GM18873 (cell line): ENCODE measurements around the gene DNMT3L.
A peak's percentile ranks its signal among the peaks of the same experiment; 100 is the strongest.
"Not testable (repeated sequence)": the region's sequence is repeated elsewhere in the genome, so short reads cannot be mapped to it uniquely, and the experiment has no call there.

ENCODE experiments used
- ATAC-seq: cut with Tn5 transposase; IDR thresholded peaks from one replicate; pipeline ENCODE4 v1.9.1; 2021; ENCODE audit warnings: mild to moderate bottlenecking, moderate library complexity, moderate number of reproducible peaks; ENCODE audit not compliant: unreplicated experiment, low FRiP score

The DNMT3L gene

DNA sequence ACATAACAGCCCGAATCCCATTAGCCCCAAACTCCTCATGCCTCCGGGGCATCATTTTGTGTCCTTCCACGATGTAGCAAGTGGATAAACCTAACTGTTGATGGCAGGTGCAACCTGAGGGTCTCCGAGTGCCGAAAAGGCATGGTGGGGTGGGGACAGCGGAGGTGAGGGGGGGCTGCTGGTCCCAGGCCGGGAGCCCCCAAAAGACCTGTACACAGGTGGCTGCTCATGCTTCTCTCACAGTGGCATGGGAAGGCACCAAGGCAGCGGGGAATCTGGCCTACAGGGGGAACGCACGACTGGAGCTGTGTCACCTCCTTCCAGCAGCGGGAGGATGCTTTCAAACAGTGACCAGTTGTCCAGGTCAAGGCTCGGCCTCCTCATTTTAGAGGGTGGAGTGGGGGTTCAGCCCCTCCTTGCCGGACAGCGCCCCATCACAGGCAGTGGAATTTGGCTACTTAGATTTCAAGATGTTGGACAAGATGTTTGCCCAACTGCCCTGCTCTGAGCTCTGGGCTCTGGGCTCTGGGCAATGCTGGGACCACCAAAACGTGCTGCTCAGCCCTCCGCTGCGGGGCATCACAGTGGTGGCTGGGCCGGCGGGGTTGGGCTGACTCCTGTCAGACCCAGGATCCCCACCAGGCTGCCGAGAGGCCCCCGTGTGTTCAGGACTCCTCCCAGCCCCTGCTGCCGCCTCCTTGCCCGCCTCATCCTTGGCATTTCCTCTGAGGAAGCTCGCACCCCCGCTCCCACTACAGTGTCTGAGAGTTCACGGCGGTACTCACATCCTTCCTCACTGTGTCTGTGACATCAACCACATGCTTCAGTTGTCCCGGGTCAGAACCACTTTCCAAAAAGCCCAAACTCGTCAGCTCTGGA, 7.6 kb downstream of the DNMT3L start:
- ATAC-seq: no peak

GRCh38 chr21:44249204-44250037, 12.3 kb downstream of the DNMT3L start:
- ATAC-seq: not testable (repeated sequence)

- not testable (repeated sequence) for ATAC-seq
These were observed 13.8 kb downstream of the DNMT3L start for GRCh38 chr21:44247904-44248303.

GRCh38 chr21:44243980-44244379, 17.7 kb downstream of the DNMT3L start:
- ATAC-seq: peak; percentile 42

DNA sequence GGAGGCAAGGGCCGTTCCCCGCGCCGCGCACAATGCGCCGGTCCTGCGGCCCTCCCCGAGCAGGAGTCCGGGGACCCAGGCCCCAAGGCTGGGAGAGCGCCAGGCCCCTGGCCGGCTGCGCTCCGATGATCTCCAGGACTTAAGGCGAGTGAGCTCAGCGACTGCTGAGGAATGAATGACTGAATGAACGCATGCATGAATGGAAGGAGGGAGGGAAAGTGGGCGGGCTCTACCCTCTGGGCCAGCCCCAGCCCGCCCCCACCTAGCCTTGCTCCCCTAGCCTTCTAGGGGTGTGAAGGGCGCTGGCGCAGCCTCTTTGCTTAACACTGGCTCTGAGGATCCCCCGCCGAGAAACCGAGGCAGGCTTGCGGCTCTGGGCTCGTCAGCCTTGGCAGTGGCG, 20.4 kb downstream of the DNMT3L start:
- ATAC-seq: not testable (repeated sequence)

- not testable (repeated sequence) for ATAC-seq
These were observed 20.9 kb downstream of the DNMT3L start, which contains the start of gene ICOSLG for GRCh38 chr21:44240842-44241241. TSS of gene ICOSLG (minus strand) at chr21:44240943. CDS start at chr21:44240817, 126 bp downstream.

GRCh38 chr21:44240353-44240752, 21.3 kb downstream of the DNMT3L start:
- ATAC-seq: not testable (repeated sequence)

DNA sequence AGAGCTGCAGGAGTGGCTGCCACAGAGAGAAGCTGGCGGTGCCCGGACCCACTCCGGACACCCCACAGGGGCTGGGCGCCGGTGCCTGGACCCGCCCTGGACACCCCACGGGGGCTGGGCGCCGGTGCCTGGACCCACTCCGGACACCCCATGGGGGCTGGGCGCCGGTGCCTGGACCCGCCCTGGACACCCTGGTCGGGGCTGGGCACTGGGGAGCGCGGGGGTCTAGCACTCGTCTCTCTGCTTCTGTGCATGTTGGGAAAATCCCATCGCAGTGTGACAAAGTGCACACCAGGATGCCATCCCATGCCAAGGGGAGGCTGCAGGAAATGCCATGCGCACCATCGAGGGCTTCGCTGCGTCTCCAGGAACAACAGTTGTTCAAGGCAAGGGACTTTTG, 32.1 kb downstream of the DNMT3L start:
- not testable (repeated sequence) for ATAC-seq

GRCh38 chr21:44228109-44228508, 33.6 kb downstream of the DNMT3L start:
- ATAC-seq: not testable (repeated sequence)

GRCh38 chr21:44227614-44228013, 34.1 kb downstream of the DNMT3L start:
- ATAC-seq: not testable (repeated sequence)

DNA sequence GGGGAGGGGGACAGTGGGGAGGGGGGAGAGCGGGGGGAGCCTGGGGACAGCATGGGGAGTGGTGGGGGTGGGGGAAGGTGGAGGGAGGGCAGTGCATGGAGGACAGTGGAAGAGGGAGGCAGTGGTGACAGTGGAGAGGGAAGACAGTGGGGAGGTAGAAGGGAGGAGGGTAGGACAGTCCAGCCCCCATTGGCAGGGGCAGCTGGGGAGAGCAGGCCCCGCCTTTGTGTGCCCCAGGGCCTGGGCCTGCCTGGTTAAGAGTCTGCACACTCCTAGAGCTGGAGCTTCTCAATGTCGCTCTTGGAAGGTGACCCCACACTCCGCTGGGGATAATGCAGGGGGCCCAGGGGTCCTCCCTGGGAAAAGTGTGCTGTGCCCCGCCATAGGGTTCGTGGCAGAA, 36.1 kb downstream of the DNMT3L start:
- ATAC-seq: not testable (repeated sequence)

DNA sequence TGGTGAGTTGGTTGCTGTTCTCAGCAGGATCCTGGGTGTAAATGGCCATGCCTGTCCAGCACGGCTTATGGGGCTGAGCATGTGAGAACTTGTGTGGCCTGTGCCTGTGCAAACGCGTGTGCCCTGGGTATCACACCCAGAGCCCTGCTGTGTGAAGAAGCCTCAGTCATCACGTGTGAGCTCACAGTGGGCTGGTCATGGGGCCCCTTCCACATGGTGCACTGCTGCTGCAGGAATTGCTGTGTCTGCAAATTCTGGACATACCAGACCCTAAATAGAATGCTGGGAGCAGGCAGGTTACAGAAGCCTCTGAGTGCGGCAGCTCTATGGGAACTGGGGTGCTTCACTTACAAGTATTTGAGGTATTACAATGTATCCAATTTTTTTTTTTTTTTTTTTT, 38.4 kb downstream of the DNMT3L start:
- not testable (repeated sequence) for ATAC-seq

GRCh38 chr21:44220674-44221073, 41.0 kb downstream of the DNMT3L start:
- not testable (repeated sequence) for ATAC-seq

- not testable (repeated sequence) for ATAC-seq
These were observed 43.2 kb downstream of the DNMT3L start for GRCh38 chr21:44218461-44218860.

GRCh38 chr21:44211978-44212377, 49.7 kb downstream of the DNMT3L start:
- not testable (repeated sequence) for ATAC-seq

DNA sequence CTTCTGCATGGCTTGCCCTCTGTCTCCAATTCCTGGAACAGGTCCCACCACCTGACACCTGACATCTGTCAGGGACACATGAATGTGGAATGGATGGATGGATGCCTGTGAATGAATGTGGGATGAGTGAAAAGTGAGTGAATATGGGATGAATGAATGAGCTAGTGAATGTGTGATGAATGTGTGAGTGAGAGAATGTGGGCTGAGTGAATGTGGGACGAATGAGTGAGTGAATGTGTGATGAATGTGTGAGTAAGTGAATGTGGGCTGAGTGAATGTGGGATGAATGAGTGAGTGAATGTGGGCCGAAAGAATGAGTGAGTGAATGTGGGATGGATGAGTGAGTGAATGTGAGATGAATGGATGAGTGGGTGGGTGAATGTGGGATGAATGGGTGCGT, 50.1 kb downstream of the DNMT3L start:
- not testable (repeated sequence) for ATAC-seq

DNA sequence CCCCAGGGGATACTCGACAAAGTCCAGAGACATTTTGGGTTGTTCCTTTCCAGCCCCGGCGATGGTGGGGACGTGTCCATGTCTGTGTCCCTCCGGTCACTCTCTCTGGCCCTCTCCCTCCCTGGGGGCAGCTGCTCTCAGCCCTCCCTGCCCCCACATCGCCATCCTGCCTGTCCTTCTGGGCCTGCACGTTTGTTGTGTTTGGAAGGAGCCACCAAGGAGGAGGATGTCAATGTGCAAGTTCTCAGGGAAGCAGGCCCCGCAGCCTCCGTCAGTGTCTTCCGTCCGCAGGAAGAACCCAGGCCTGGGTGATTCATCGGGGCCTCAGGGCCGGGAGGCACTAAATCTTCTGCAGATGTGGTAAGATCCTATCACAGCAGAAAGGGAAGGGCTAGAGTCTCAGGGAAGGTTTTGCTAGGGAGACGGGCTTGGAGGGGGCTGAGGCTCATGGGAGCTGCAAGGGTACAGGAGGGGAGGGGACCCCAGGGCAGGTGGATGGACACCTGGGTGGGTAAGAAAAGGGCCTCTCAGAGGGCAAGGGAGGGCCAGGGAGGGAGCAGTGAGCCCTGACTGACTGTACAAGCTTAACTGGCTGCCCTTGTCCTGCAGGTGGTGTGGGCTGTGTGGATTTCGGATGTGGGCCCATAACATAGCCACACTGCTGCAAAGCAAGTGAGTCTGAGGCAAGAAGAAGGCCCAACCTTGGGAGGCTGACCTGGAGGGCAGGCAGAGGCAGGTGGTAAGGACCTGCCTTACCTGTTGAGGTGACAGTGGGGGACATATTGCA, 53.6 kb downstream of the DNMT3L start:
- ATAC-seq: not testable (repeated sequence)

DNA sequence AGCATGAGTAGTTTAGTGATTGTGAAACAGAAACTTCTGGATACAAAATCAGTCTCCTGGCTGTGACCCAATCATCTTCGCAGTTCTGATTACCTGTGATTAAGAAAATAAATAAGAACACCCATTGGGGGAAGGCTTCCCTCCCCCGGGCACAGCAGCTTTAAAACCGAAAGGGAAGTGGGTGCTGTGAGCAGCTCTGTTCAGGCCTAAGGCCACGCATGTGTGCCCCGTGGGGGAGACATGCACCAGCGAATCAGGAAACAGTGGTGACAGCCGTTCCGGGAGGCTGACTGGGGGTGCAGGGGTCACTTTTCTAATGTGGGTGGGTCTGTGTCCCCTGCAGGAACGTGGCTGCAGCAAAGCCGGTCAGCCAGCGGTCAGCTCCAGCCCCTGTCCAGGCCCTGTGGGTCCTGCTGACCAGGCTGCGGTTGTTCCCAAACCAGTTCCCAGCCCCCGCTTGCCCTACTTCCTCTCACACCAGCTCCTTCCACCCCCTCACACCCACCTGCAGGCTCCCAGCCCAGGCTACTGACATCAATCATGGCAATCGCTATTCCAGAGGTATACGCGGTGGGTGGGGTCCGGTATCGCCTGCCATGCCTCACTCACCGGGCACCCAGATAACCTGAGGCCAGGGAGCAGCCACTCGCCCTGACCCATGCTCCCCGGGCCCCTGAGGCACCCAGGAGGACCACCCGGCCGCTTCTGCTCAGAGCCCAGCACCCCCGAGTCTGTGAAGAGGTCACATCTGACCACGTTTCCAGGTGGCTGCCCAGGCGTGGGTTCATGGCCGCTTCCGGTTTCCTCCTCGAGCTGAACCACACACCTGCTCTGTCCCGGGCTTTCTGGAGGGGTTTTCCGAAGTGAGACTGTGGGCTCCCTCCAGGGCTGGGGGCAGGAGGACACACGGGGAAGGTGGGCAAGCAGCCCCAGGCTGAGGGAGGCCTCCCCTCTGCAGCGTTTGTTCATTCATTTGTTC, 54.7 kb downstream of the DNMT3L start:
- ATAC-seq: not testable (repeated sequence)

DNA sequence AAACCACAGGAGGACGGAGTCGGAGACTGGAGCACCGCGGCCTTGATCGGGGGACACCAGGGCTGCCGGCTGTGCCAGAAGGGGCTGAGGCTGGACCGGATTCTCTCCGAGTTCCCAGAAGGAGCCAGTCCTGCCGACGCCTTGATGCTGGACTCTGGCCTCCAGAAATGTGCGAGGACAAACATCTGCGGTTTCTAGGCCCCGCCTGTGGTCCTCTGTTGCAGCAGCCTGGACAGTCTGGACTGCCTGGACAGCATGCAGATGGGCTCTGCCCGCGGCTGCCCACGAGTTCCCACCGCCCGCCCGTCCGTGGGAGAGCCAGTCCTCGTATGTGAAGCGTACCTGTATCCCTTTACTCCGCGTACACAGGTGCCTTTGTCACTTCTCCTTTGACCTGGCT, 55.5 kb downstream of the DNMT3L start:
- ATAC-seq: not testable (repeated sequence)
